T-helper 1 cell (primary cell): ENCODE results near the gene CECR2.
A peak's percentile ranks its signal among the peaks of the same experiment; 100 is the strongest.
"Not testable (repeated sequence)": the region's sequence is repeated elsewhere in the genome, so short reads cannot be mapped to it uniquely, and the experiment has no call there.

Experiments used
- DNase-seq, 5 donors: peaks; one replicate each; pipeline ENCODE4 v3.0.0-alpha.2; 2012 to 2020

The CECR2 gene

DNA sequence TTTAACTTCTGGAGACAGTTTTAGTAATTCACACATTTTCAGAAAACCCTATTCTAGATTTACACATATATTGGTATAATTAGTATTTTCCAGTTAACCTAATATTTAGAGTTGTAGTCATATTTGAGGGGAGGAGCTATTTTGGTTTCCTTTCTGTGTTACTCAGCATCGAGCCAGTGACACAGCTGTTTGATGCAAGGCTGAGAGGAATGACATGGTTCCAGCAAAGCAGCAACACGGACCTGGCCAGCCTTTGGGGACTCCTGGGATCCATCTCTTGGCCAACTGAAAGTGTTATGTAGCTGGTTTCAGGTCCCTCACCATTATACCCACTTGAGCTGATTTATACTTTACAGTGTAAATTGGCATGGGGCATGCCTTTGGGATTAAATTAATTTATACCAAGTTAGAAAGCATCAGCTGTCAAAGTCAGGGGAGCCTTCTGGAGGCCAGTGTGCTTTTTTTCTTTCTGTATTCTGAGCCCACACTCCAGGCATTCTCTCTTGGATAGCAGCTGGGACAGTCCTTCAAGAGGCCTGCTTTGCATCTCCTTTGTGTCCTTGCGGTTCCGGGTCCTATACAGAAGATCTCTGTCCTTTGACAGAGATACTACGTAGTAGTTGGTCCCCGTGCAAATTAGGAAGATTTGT lies 102.8 kb downstream of the CECR2 start:
- DNase-seq: no peak

DNA sequence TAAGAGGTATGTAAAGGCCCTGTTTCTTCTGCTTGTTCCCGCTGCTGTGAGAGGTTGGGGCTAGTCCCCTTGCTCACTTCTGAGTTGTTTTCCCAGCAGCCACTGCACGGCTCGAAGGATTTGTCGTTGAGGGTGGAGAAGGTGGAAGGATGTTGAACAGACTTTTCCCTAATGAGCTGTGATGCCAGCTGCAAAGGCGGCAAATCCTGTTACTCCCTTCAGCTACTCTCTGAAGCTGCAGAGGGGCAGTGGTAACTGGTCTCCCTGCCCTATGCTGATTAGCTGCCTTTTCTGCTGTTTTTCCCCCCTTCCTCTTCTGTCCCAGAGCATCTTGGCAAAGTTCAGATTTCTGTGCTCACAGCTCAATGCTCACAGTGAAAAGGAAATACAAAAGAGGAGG lies 103.7 kb downstream of the CECR2 start:
- no peak for DNase-seq

DNA sequence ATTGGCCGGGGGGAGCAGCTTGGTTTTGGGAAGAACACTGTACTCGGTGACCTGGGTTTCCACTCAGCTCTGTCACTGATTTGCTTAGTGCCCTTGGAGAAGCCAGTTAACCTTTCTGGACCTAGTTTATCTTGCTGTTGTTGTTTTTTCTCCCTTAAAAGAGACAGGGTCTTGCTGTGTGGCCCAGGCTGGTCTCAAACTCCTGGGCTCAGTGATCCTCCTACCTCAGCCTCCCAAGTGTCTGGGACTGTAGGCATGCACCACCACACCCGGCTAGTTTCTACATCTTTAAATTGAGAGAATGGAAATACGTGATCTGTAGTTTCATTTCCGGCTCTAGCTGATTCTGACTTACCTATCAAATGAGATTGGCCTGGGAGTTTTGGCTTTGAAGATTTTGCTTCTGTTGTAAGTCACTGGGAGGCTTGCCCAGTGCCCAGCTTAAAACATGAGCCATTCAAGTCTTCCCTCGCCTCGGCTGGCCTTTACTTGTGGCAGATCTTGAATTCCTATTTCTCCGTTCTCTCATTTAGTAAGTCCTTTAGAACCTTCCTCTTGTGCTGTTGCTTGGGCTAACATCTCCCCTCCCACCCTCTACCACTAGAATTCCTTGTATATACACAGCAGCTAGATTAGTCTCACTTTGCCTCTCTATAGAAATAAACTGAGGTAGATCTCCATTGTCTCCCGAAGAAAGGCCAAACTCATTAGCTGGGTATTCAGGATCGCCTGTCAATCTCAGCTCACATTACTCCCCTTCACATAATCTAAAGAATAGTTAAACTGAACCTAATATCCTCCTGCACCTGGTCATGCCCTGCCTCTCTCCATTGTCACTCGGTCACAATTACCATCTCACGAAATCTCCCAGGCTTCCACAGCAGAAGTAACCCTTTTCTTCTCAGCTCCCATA lies 106.3 kb downstream of the CECR2 start:
- DNase-seq: no peak

DNA sequence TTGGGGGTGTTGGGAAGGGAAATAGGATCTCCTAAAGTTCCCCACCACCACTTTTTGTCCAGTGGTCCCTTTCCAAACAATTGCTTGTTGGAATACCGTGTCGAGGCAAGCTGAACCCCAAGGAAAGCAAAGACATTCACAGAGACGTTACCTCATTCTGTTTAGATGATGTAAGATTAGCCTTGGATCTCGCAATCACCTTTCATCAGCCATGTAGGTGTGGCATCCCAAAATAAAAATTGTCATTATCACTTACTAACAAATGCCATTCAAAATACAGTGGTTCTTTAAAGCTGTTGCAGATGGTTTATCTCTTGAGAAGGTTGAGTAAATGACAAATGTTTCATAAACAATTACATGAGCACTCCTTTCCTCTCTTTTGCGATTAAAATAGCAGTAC lies 107.6 kb downstream of the CECR2 start:
- DNase-seq: no peak

DNA sequence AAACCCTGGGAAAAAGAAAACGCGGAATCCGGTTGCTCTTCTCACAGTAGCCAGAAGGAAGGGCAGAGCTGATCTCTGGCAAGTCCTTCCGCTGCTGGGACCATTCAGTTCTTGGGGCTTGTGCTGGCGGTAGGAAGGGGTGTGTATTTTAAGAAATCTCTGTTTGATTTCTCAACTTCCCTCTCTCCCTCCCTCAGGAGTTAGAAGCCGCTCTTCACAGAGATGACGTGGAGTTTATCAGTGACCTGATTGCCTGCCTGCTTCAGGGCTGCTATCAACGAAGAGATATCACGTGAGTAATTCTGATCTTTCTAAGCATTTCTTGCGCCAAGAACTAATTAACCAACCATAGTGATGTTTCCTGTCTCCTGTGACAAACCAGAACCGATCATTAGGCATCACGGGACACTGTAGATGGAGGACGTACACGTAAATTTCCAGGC lies 108.2 kb downstream of the CECR2 start:
- no peak for DNase-seq

DNA sequence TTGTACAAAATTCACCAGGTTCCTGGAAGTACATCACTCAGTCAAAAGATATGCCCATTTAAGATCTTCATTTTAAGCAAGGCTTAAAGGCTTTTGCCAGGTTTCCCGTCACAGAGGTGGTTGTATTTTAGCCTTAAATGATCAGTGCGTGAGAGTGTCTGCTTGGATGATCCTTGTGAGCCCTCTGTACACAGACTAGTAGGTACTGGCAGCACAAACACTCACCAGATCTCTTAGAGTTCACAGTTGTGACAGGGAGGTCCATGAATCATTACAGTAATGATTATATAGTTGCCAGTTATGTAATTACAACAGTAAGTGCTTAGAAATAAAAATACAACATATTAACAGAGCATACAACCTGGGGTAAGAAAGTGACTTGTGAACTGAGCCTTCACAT lies 109.9 kb downstream of the CECR2 start:
- DNase-seq: no peak

DNA sequence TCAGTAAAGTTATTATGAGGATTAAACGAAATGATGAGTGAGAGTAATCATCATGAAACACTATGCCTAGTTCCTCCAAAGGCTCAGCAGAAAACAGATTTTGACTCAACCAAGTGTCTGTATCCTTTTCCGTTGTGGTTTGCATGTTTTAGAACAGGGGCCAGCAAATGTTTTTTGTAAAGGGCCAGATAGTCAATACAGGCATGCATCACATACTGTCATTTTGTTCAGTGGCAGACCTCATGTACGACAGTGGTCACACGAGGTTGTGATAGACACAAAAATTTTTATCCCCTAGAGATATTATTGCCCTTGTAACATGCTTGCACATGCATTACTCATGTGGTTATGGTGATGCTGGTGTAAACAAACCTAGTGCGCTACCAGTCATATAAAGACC lies 112.2 kb downstream of the CECR2 start:
- DNase-seq: no peak

DNA sequence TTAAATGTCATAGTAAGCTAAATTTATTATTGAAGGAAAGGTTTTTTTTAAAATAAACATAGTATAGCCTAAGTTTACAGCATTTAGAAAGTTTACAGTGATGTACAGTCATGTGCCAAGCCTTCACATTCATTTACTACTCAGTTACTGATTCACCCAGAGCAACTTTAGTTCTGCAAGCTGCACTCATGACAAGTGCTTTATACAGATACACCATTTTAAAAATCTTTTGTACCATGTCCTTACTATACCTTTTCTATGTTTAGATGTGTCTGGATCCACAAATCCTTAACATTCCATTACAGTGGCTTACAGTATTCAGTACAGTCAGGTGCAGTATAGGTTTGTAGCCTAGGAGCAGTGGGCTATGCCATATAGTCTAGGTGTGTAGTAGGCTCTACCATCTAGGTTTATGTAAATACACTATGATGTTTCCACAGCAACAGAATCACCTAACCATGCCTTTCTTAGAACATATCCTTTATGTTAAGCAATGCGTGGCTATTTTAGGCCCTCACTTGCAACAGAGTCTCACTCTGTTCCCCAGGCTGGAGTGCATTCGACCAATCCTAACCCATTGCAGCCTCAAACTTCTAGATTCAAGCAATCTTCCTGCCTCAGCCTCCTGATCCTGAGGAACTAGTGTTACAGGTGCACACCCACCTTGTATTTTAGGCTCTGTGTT lies 114.6 kb downstream of the CECR2 start:
- DNase-seq: no peak

DNA sequence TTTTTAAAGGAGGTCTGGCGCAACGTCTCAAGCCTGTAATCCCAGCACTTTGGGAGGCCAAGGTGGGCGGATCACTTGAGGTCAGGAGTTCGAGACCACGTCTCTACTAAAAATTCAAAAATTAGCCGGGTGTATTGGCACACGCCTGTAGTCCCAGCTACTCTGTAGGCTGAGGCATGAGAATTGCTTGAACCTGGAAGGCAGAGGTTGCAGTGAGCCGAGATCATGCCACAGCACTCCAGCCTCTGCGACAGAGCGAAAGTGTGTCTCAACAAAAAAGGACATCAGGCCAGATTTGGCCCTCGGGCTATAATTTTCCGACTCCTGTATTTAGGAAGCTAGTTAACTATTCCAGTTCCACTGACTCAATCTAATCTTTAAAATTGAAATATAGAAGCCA lies 115.3 kb downstream of the CECR2 start:
- no peak for DNase-seq

DNA sequence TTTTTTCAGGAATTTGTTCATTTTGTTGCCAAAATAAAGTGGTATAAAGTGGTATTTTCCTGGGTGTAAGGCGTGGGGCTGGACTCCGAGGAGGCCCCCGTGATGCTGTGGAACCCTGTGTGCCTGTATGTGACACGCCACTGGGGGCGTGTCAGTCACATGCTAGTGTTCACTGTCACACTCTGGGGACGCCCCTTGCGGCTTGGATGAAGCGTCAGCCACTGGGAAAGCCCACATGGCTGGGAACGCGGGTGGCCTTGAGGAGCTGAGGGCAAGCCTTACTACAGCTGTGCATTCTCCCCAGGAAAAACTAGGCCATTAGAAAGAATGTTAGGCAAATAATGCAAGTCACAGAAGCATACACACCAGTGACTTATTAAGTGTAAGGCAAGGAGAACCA lies 117.1 kb downstream of the CECR2 start:
- no peak for DNase-seq

DNA sequence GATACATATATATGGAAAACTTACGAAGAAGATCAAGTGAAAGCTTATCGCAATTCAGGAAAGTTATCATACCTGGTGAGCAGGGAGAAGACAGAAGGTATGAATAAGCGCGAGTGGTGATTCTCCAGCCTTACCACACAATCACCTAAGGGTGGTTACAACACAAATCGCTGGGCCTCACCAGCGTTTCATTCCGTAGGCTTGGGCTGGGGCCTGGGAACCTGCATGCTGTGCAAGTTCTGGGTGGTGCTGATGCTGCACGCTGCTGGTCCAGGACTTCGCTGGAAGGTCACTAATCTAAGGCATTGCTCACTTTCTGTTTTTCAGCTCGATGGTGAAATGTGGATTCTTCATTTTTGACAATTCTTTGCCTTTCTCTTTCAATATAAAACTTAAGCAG lies 117.5 kb downstream of the CECR2 start:
- no peak for DNase-seq

DNA sequence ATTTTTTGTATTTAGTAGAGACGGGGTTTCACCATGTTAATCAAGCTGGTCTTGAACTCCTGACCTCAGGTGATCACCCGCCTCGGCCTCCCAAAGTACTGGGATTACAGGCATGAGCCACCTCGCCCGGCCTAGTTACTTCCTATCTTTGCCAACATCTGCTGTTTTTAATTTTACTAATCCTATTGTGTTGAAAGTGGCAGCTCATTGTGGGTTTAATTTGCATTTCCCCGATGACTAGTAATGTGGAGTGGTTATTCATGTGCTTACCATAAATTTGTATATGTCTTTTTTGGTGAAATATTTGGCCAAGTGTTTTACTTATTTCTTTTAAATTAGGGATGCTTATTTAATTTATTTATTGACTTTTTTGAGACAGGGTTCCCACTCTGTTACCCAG lies 119.8 kb downstream of the CECR2 start:
- DNase-seq: no peak

DNA sequence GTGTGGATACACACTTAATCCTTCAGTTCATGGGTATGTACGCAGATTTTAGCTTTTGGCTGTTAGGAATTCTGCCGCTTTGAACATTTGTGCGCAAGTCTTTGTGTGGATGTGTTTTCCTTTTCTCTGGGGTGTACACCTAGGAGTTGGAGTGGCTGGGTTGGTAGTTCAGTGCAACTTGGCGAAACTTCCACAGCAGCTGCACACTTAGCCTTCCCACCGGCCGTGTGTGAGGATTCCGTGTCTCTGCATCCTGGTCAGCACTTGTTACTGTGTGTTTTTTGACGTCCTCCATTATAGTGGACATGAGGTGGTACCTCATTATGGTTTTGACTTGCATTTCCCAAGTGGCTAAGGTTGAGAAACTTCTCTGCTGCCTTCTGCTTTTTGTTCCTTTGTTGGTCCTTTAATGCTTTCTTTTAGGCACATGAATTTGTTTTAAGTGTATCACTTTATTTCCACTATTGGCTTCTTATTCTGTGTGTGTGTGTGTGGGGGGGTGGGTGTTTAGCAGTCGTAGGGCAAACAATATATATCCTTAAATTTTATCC lies 121.9 kb downstream of the CECR2 start:
- no peak for DNase-seq

DNA sequence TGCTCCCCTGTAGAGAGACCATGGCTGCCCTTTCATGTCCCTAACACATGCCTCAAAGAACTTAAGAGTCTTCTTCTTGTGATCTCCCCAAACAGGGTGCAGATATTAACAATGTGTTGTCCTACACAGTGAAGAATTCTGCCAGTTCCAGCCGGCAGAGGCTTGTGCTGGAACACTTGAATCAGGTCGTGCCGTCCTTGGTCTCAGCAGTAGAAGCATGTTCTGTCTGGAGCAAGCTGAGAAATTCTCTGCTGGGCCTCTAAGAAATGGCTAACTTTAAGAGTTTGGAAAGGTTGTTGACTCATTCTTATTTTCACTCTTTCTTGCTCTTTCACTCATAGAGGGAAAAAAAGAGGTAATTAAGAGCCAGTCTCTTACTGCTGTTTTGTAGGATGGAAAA lies 123.0 kb downstream of the CECR2 start:
- no peak for DNase-seq

DNA sequence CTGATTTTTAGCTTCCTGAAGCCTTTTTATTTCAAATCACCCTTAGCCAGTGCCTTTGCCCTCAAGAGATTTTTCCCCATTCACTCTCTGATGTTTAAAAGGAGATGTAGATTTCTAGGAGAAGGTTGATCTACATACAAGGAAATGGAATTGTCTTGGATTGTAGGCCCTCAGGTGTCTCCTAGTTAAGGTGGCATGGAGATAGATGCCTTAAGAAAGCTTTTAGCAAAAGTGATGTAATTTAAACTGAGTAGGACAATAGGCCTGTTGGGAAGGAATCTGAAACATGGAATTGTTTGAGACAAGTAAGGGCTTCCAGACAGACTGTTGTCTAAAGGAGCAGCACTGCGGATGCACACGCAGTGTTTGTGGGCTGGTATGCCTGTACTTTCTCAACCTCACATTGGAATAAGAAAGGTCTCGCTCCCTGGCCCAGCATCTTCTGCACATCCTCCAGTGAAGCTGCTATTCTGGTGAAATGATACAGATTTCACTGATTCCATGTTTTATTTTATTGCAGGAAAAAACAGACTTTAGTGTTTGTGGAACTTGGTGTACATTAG lies 124.2 kb downstream of the CECR2 start:
- no peak for DNase-seq

DNA sequence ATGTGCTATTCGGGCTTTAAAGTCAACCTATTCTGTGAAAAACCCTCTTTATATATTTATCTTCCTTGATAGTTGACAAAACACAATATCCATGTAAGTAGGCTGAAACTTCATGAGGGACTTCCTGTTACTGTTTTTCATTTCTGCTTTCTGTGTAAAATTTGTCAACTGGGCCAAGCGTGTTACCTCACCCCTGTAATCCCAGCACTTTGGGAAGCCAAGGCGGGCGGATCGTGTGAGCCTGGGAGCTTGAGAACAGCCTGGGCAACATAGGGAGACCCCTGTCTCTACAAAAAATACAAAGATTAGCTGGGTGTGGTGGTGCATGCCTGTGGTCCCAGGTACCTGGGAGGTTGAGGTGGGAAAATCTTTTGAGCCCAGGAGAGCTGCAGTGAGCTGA lies 127.6 kb downstream of the CECR2 start:
- DNase-seq: no peak

DNA sequence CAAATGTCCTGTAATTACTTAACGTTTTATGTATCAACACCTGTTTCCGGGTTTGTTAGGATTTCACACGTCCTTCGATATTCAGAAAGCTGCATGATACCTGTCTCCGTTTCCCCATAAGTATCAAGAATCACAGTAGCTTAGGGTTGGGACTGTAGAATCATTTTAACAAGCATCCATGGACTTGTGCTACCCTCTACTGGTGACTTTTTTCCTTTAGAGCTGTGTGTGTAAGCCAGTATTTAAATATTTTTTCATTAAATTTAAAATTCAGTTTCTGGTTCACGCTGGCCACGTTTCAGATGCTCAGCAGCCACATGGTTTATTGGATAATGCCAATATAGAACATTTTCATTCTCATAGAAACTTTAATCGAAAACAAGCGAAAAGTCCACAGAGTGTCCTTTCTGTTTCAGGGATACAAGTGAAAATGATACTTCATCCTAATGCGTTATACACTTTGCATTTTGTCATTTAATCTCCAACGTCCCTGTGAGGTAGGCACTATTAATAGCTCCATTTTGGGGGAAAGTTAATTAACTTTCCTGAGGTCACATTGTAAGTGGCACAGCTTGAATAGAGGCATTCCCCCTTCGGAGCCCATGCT lies 132.5 kb downstream of the CECR2 start:
- peak in 2 of 5 donors; percentile 39 to 45 for DNase-seq

DNA sequence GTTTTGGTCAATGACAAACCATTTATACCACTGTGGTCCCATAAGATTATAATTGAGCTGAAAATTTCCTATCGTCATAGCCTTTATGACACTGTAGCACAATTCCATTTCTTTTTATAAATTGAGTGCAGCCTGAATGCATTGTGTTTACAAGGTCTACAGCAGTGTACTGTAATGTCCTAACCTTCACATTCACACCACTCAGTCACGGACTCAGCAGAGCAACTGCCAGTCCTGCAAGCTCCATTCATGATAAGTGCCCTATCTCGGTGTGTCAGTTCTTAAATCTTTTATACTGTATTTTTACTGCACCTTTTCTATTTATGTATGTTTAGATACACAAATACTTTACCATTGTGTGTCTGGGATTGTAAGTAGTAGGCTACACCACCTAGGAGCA lies 138.8 kb downstream of the CECR2 start:
- no peak for DNase-seq

DNA sequence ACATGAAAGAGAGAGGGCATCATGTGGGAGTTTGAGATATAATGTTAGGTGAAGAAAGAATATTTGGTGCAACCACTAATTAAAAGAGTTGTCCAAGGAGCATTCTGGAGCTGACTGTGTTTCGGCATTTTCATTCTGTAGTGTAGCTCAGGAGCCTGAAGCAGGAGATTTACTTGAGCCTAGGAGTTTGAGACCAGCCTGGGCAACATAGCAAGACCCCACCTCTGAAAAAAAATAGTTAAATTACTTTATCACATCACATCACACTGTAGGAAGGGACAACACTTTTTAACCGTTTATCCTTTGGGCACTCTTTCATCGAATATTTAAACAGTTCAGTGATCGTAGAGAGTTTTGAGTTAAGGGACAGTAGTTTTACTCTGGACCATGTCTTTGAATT lies 143.7 kb downstream of the CECR2 start:
- DNase-seq: no peak

DNA sequence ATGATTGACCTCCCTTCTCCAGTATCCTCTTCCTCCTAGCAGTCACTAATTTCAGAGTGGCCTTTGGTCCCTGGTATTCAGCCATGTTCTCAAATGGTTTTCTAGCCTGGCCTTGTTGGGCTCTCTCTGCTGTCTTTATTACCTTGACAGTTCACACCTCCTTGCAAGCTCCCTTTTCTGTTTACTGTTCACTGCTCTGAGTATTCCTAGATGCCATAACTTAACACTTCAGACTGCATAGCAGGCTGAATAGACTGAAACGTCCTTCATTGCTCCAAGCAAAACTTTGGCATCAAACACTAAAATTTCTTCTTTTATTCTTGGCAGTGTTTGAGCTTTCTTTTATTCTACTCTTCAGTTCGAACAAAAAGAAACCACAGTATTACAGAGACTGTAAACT lies 144.4 kb downstream of the CECR2 start:
- no peak for DNase-seq

DNA sequence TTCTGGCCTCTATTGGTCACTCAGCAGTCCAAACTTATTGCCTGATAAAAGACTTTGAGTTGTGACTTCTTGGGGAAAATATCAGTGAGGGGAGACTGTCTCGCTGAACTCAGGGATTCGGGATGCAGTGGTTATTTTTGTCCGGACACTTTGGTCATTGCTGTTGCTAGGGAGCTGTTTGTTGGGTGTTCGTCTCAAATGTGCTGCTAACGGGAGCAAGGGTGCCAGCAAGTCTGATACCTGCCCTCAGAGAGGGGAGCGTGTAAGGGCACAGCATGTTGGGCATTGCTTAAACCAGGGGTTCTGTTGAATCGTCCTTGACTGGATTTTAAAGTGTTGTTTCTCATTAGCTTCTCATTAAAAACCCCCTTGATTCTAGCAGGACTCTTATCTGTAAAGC lies 144.8 kb downstream of the CECR2 start:
- DNase-seq: no peak

DNA sequence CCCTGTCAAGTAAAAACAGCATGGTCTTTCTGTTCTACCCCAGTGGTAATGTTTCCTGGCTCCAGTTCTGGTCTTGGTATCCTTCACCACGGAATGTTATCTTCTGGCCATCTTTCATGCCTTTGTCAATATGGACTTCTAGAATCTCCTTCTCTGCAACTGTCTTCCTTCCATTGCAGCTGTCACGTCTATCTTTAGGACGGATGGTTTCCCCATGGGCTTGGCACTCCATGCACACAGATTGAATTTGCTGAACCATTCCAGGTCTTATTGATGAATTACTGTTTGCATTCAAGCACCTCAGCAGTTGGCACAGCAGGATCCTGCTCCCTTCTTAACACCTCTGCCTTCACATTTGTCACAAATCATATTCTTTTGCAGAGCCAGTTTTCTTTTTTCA lies 149.1 kb downstream of the CECR2 start:
- no peak for DNase-seq

DNA sequence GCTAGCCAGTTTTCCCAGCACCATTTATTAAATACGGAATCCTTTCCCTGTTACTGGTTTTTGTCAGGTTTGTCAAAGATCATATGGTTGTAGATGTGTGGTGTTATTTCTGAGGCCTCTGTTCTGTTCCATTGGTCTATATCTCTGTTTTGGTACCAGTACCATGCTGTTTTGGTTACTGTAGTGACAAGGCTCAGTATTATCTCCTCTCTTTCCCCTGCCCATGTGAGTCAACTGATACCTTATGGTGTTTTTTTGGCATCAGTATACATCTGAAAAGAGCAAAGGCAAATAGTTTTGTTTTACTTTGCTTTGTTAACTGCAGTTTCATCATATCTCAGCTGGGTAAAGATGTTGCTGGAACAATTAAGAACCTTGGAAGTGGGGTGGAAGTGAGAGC lies 152.7 kb downstream of the CECR2 start:
- not testable (repeated sequence) for DNase-seq
